Common myeloid progenitor, CD34-positive (primary cell): ENCODE data around the gene TTC7B.

Source experiments
- CTCF ChIA-PET: fragments of 350-600 bp; sonication (Branson Sonifier 250); formaldehyde crosslinking; loops from one replicate; lab custom pipeline; 2021; ENCODE audit warnings: antibody characterized with exemption; lab: Charles Lee
- POLR2A ChIA-PET: fragments of 350-600 bp; sonication (Branson Sonifier 250); formaldehyde crosslinking; loops from one replicate; lab custom pipeline; 2021; ENCODE audit warnings: antibody characterized with exemption; lab: Charles Lee
- DNase-seq, 3 donors: peaks; one replicate each; pipeline versions ENCODE4 v3.0.0 to v3.0.0-alpha.2; 2013
- H3K27ac ChIP-seq, 2 experiments: 1 replicate in 1 of 2; 2 replicates in 1 of 2; pipeline ENCODE4 v1.7.0; 2013; ENCODE audit warnings: inconsistent platforms in 2 of 2, low read length in 2 of 2, mild to moderate bottlenecking in 2 of 2, low read depth in 1 of 2, moderate library complexity in 1 of 2; ENCODE audit not compliant: severe bottlenecking in 2 of 2, insufficient read depth in 1 of 2, poor library complexity in 1 of 2
- H3K27me3 ChIP-seq, 5 experiments: replicated peaks in 2 of 5; 1 replicate in 3 of 5; 2 replicates in 2 of 5; pipeline versions ENCODE4 v1.6.1 to v1.7.0; 2013; ENCODE audit warnings: low read length in 4 of 5, mild to moderate bottlenecking in 2 of 5, moderate library complexity in 2 of 5, inconsistent platforms in 1 of 5; ENCODE audit not compliant: insufficient read depth in 5 of 5, control insufficient read depth in 4 of 5
- H3K36me3 ChIP-seq, 4 experiments: 1 replicate in 2 of 4; 2 replicates in 2 of 4; pipeline versions ENCODE4 v1.6.1 to v1.7.0; 2013; ENCODE audit warnings: low read length in 3 of 4, control low read depth in 1 of 4, mild to moderate bottlenecking in 1 of 4; ENCODE audit not compliant: control insufficient read depth in 4 of 4, insufficient read depth in 4 of 4
- H3K4me1 ChIP-seq, 4 experiments: 1 replicate in 3 of 4; 2 replicates in 1 of 4; pipeline versions ENCODE4 v1.6.1 to v1.7.1; 2013; ENCODE audit warnings: low read length in 3 of 4, mild to moderate bottlenecking in 3 of 4, control low read depth in 1 of 4, inconsistent platforms in 1 of 4, moderate library complexity in 1 of 4; ENCODE audit not compliant: control insufficient read depth in 4 of 4, insufficient read depth in 4 of 4; ENCODE audit errors: control extremely low read depth in 1 of 4
- H3K4me3 ChIP-seq, 7 experiments: 1 replicate in 4 of 7; 2 replicates in 3 of 7; pipeline versions ENCODE4 v1.5.1 to v1.7.0; 2013; ENCODE audit warnings: mild to moderate bottlenecking in 7 of 7, low read length in 6 of 7, moderate library complexity in 6 of 7, inconsistent platforms in 2 of 7, low read depth in 2 of 7, control low read depth in 1 of 7; ENCODE audit not compliant: insufficient read depth in 4 of 7, control insufficient read depth in 1 of 7; ENCODE audit errors: extremely low read depth in 1 of 7
- H3K9me3 ChIP-seq, 5 experiments: 1 replicate in 4 of 5; 2 replicates in 1 of 5; pipeline versions ENCODE4 v1.6.1 to v1.7.1; 2013; ENCODE audit warnings: low read length in 4 of 5, mild to moderate bottlenecking in 2 of 5, inconsistent platforms in 1 of 5, low read depth in 1 of 5, moderate library complexity in 1 of 5; ENCODE audit not compliant: control insufficient read depth in 4 of 5, insufficient read depth in 2 of 5; ENCODE audit errors: control extremely low read depth in 1 of 5
- WGBS: methylation state at CpG from one replicate; pipeline ENCODE4 v1.1.5; 2013; ENCODE audit not compliant: insufficient coverage; 5-methylcytosine and 5-hydroxymethylcytosine counted together

The TTC7B gene

DNA sequence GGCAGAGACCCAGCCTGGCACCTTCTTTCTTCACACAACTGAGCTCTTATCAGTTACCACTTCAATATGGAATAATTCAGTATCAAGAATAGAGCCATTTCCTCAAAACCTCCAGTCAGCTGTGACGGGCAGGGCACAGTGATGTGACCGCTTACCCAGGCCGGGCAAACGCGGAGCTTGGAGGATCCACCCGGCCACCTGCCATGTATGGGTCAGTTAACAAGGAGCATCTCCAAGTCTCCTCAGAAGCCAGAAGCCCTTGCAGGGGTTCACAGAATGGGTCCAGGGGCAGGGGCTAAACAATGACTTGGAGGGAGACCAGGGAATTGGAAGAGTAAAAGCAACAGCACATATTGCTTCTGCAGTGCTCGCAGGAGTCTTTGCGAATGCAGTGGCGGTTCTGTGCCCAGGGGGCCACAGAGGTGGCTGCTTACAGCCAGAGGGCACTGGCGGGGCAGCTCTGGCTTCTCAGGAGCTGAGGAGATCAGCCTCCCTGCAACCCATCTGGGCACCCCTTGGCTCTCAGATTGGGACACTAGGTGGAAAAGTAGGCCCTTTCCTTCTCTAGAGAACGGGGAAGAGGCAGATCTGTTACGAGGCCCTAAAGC, 257.1 kb downstream of the TTC7B start:
- WGBS: 93% methylated on average over 9 of the region's 12 CpGs
- H3K27me3 ChIP-seq: no peaks in the 10 kb centered on the region

DNA sequence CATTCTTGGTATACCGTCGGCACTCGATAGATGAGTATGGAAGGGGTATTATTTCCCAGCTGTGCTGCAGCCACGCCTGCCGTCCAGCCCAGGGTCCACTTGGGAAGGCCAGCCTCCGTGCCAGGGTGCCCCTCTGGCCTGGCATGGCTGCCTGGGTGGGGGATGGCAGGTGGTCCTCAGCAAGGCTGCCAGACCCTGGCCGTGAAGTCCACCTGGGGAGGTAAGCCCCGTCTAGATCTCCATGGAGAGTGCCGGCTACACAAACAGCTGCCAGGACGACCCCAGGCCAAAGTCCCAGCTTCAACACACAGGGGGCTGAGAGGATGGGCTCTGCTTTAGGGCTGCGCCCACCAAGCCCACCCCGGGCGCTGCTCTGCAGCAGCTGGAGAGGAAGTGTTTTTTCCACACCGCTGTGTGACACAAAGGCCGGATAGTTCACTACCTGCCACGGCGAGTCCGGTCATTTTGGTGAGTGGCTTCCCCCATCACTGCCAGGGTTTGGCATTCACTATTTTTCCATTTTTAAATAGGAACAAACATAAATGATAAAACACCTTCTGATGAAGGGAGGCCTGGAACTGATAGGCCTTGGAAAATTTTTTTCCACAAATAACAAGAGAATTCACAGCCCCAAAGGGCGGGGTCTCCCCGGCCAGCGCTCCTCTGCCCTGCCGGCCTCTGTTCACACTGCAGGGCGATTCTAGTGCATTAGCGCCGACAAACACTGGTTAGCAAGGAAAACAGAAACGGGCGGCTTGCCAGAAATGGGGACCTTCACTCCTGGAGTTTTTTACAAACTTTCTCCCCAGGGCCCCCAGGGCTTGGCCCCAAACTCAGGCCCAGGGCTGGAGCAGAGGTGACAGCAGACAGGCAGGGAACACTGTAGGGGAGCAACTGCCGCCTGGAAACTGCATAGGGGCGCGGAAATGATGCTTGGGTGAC, 257.9 kb downstream of the TTC7B start:
- DNase-seq: no peak
- Histone ChIP-seq H3K27ac (no peak overlapping the region), H3K4me1 (no peaks in the 10 kb centered on the region), H3K27me3 (no peaks in the 10 kb centered on the region), H3K9me3 (no peaks in the 10 kb centered on the region), H3K4me3 (no peak overlapping the region), H3K36me3 (peaks cover 0 to 8% (median 5%) of the 10 kb centered on the region in 4 experiments)
- POLR2A ChIA-PET: no interaction called here
- CTCF ChIA-PET: interaction anchor here (0.6 to 1.6 kb wide), 2 partner anchors 10 to 40 kb away, joined by 3 read pairs; no protein-coding TSS in a partner anchor
- WGBS: 95% methylated on average over 27 of the region's 30 CpGs

More for the DNA sequence above, 257.1 kb downstream of the TTC7B start:
- ChIA-PET CTCF (interaction anchor here (1.6 kb wide), 1 partner anchor 40 kb away, joined by 3 read pairs; no protein-coding TSS in a partner anchor), POLR2A (no interaction called here)
- no peaks in the 10 kb centered on the region for H3K9me3 ChIP-seq
- no peak overlapping the region for H3K27ac ChIP-seq
- H3K4me1 ChIP-seq: no peaks in the 10 kb centered on the region
- peaks cover 0 to 8% (median 4%) of the 10 kb centered on the region in 4 experiments for H3K36me3 ChIP-seq
- DNase-seq: no peak
- no peak overlapping the region for H3K4me3 ChIP-seq

DNA sequence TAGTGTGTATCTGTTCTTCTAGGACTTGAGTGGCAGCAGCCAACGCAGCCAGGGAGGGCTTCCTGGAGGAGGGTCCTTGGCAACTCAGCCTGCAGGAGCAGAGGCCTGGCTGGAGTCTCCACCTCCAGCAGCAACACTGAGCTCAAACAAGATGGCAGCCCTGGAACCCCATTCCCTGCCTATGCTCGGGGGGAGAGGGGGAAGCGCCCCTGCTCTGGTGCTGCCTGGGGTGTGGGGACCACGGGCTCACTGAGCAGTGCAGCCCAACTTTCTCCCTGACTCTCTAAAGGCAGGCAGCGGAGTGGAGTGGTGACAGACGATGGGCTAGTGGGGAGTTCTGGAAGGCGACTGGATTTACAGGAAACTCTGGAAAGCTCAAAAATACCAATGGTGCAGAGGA, 258.7 kb downstream of the TTC7B start:
- WGBS: 95% methylated on average over 7 of the region's 7 CpGs
- H3K36me3 ChIP-seq: peaks cover 0 to 8% (median 5%) of the 10 kb centered on the region in 4 experiments
- DNase-seq: no peak
- ChIA-PET POLR2A (interaction anchor here (0.6 kb wide), 1 partner anchor 240 kb away, joined by 3 read pairs; no protein-coding TSS in a partner anchor), CTCF (interaction anchor here (1.6 kb wide), 1 partner anchor 39 kb away, joined by 3 read pairs; no protein-coding TSS in a partner anchor)
- H3K27ac ChIP-seq: no peak overlapping the region
- no peaks in the 10 kb centered on the region for H3K27me3 ChIP-seq
- H3K4me1 ChIP-seq: no peaks in the 10 kb centered on the region
- H3K4me3 ChIP-seq: no peak overlapping the region
- no peaks in the 10 kb centered on the region for H3K9me3 ChIP-seq

DNA sequence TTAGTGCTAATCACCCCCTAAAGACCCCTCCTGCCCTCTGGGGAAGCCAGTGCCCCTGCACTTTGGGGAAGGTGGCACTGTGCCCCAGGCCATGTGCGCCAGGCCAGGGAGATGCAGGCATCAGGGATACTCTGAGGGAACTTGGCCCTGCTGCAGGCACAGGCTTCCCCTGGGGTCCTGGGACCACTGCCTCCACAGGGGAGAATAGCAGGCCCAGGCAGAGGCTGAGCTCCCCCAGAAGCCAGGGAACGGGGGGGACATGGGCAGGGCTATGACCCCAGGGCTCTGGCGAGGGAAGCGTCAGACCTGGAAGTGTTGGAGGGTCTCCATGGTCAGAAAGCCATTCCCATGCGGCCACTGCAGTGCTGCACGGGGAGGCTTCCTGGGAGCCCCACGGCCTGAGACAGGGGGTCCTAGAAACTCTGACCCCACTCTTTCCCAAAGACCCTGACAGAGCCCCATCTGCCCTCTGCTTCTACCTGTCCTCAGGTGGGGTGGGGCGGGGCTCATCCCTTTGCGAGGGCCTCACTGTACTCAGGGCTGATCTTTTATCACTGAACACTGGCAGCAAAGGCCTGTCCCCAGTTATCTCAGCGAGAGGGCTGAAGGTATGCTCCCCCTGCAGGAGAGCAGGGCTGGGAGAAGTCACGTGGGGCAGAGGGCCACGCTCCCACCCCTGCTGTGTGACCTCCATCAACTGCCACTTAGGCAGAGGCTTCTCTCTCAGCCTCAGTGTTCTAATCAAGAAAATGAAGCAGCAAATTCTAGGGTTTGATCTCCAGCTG, 259.4 kb downstream of the TTC7B start:
- H3K4me1 ChIP-seq: no peaks in the 10 kb centered on the region
- H3K9me3 ChIP-seq: no peaks in the 10 kb centered on the region
- POLR2A ChIA-PET: interaction anchor here (0.6 kb wide), 1 partner anchor 239 kb away, joined by 3 read pairs; no protein-coding TSS in a partner anchor
- peaks cover 0 to 14% (median 5%) of the 10 kb centered on the region in 4 experiments for H3K36me3 ChIP-seq
- H3K4me3 ChIP-seq: no peak overlapping the region
- no peaks in the 10 kb centered on the region for H3K27me3 ChIP-seq
- CTCF ChIA-PET: no interaction called here
- H3K27ac ChIP-seq: no peak overlapping the region
- no peak for DNase-seq
- 97% methylated on average over 10 of the region's 12 CpGs for WGBS

DNA sequence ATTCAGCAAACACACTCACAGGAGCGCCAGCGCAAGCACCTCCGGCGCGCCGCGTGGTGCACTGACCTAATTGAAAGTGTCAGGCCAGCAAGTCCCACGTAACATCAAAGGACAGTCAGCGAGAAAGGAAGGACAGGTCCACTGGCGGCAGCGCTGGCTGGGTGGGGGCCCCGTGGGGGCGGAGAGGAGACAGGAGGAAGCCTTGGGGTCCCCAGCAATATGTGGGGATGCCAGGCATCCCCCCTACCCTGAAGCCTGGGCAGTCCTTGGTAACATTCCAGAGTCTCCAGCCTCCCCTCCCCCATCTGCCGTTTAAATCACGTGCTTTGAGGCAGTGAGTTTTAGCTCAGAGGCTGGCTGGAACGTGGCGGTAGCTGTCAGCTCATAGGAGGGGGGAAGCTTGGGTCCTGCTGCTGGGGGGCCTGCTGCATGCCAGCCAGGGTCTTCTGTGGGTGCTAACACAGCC, 260.2 kb downstream of the TTC7B start:
- ChIA-PET POLR2A (no interaction called here), CTCF (no interaction called here)
- H3K36me3 ChIP-seq: peaks cover 0 to 15% (median 5%) of the 10 kb centered on the region in 4 experiments
- H3K27me3 ChIP-seq: no peaks in the 10 kb centered on the region
- H3K9me3 ChIP-seq: peaks cover 0 to 3% (median 0%) of the 10 kb centered on the region in 5 experiments
- H3K4me1 ChIP-seq: no peaks in the 10 kb centered on the region
- DNase-seq: no peak
- WGBS: 87% methylated on average over 14 of the region's 17 CpGs
- H3K4me3 ChIP-seq: no peak overlapping the region
- H3K27ac ChIP-seq: no peak overlapping the region

DNA sequence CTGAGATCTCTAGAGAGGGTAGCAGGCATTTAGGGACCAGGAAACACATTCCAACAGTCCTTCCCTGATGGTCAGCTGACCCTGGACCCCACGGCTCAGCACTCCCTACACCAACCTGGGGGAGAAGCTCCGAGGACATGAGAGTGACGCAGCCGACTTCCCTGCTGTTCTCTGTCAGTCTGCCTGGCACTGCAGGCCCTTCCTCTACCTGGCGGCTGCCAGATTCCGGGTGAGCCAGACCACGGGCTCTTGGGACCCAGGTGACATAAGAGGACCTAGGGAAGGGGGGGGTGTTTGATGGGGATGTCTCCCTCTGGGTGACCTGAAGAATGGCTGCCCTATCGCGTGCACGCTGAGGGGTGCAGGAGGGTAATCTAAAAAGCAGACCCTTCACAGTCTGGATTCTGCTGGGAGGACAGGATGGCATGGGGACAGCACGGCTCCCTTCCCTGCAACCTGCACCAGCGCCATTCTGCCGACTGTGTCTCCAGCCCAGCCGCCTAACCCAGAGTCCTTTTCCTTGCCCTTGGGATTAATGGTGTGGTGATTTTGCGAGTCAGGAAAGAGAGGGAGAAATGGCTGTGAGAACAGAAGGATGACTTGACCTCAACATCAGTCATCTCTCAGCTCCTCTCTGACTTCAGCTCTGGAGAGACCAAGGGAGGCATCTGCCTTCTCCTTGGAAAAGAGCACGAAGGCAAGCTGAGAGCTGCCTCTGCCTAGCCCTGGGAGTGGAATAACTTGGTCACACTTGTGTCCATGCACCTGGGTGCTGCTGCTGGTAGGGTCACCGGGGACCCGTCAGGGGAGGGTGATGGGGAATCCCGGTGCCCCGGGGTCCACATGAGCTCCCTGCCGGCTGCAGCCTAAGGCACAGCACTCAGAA, 260.9 kb downstream of the TTC7B start:
- H3K4me1 ChIP-seq: no peaks in the 10 kb centered on the region
- 96% methylated on average over 12 of the region's 21 CpGs for WGBS
- H3K36me3 ChIP-seq: peaks cover 0 to 18% (median 4%) of the 10 kb centered on the region in 4 experiments

More for the DNA sequence above, 260.9 kb downstream of the TTC7B start:
- ChIA-PET POLR2A (no interaction called here), CTCF (no interaction called here)
- H3K4me3 ChIP-seq: no peak overlapping the region
- H3K27ac ChIP-seq: no peak overlapping the region
- no peaks in the 10 kb centered on the region for H3K27me3 ChIP-seq
- DNase-seq: no peak
- peaks cover 0 to 10% (median 0%) of the 10 kb centered on the region in 5 experiments for H3K9me3 ChIP-seq
